ENCODE results near the gene SNF8. TPM values are rescaled to one million over a fixed set of nuclear protein-coding genes. Genes with fewer than 3 reads are reported as not detected.

Gene SNF8
- total and polyA plus RNA-seq, 4 donors: 38.0 to 152 (median 112) TPM

- H3K36me3 ChIP-seq (ENCODE audit: control insufficient read depth in 4 of 4, insufficient read depth in 4 of 4, low read length in 4 of 4): peaks cover 0 to 11% (median 10%) of the 10 kb centered on the region in 4 donors
- peak overlapping the region; percentile 68 for H3K4me3 ChIP-seq
- ATAC-seq (ENCODE audit: insufficient read depth, low FRiP score) (no peak), DNase-seq (peak in 1 of 3 donors; percentile 21)
- no peaks in the 10 kb centered on the region for H3K9me3 ChIP-seq (ENCODE audit: control insufficient read depth in 4 of 4, insufficient read depth in 3 of 4, low read length in 3 of 4)
- no peaks in the 10 kb centered on the region for H3K27me3 ChIP-seq (ENCODE audit: control insufficient read depth in 3 of 3, insufficient read depth in 3 of 3, low read length in 2 of 3)
- peak overlapping the region; percentile 83 to 85 for H3K27ac ChIP-seq (ENCODE audit: low read depth in 1 of 2, low read length in 1 of 2)
- peaks cover 0 to 13% (median 6%) of the 10 kb centered on the region in 5 donors for H3K4me1 ChIP-seq (ENCODE audit: control insufficient read depth in 5 of 5, insufficient read depth in 5 of 5, low read length in 5 of 5)
- TF ChIP-seq CTCF (IDR thresholded peaks at IDR 0.05; ENCODE audit: control extremely low read depth, extremely low read depth): no peak
- H3K9ac ChIP-seq (ENCODE audit: insufficient read depth in 1 of 2, low read length in 2 of 2): peak overlapping the region; percentile 41 to 61
- WGBS, 2 donors: 1 to 2% methylated on average over 24 of the region's 24 CpGs
These were observed 51.5 kb downstream of the SNF8 start for GRCh38 chr17:48892940-48893645.

- DNase-seq (no peak), ATAC-seq (ENCODE audit: insufficient read depth, low FRiP score) (no peak)
- Histone ChIP-seq H3K27me3 (ENCODE audit: control insufficient read depth in 3 of 3, insufficient read depth in 3 of 3, low read length in 2 of 3) (no peaks in the 10 kb centered on the region), H3K27ac (ENCODE audit: low read depth in 1 of 2, low read length in 1 of 2) (no peak overlapping the region), H3K4me1 (ENCODE audit: control insufficient read depth in 5 of 5, insufficient read depth in 5 of 5, low read length in 5 of 5) (peaks cover 0 to 13% (median 6%) of the 10 kb centered on the region in 5 donors), H3K9me3 (ENCODE audit: control insufficient read depth in 4 of 4, insufficient read depth in 3 of 4, low read length in 3 of 4) (no peaks in the 10 kb centered on the region), H3K4me3 (no peak overlapping the region), H3K36me3 (ENCODE audit: control insufficient read depth in 4 of 4, insufficient read depth in 4 of 4, low read length in 4 of 4) (peaks cover 0 to 4% (median 3%) of the 10 kb centered on the region in 4 donors), H3K9ac (ENCODE audit: insufficient read depth in 1 of 2, low read length in 2 of 2) (no peak overlapping the region)
- 94 to 97% methylated on average over 2 of the region's 2 CpGs for WGBS, 2 donors
- TF ChIP-seq CTCF (IDR thresholded peaks at IDR 0.05; ENCODE audit: control extremely low read depth, extremely low read depth): no peak
These were observed 54.6 kb downstream of the SNF8 start for GRCh38 chr17:48890086-48890485.

- Histone ChIP-seq H3K4me1 (ENCODE audit: control insufficient read depth in 5 of 5, insufficient read depth in 5 of 5, low read length in 5 of 5) (no peaks in the 10 kb centered on the region), H3K4me3 (no peak overlapping the region), H3K27me3 (ENCODE audit: control insufficient read depth in 3 of 3, insufficient read depth in 3 of 3, low read length in 2 of 3) (no peaks in the 10 kb centered on the region), H3K36me3 (ENCODE audit: control insufficient read depth in 4 of 4, insufficient read depth in 4 of 4, low read length in 4 of 4) (no peaks in the 10 kb centered on the region), H3K9me3 (ENCODE audit: control insufficient read depth in 4 of 4, insufficient read depth in 3 of 4, low read length in 3 of 4) (no peaks in the 10 kb centered on the region), H3K9ac (ENCODE audit: insufficient read depth in 1 of 2, low read length in 2 of 2) (no peak overlapping the region), H3K27ac (ENCODE audit: low read depth in 1 of 2, low read length in 1 of 2) (no peak overlapping the region)
- DNase-seq: no peak
- TF ChIP-seq CTCF (IDR thresholded peaks at IDR 0.05; ENCODE audit: control extremely low read depth, extremely low read depth): no peak
- 59 to 60% methylated on average over 10 of the region's 10 CpGs for WGBS, 2 donors
- no peak for ATAC-seq (ENCODE audit: insufficient read depth, low FRiP score)
These were observed 61.5 kb downstream of the SNF8 start for GRCh38 chr17:48883171-48883570.
